NCI-H2081 treated with DMSO at 0.1 percent for 48 hours (cell line): Measurements from ENCODE around the gene FOXA1.
"Not testable (repeated sequence)": the region's sequence is repeated elsewhere in the genome, so short reads cannot be mapped to it uniquely, and the experiment has no call there.

Experiments
- DNase-seq: peaks from one replicate; lab custom pipeline; 2025; lab: John Stamatoyannopoulos, UW

The FOXA1 gene

GRCh38 chr14:37555596-37555995 is 39.5 kb downstream of the FOXA1 start:
- not testable (repeated sequence) for DNase-seq

DNA sequence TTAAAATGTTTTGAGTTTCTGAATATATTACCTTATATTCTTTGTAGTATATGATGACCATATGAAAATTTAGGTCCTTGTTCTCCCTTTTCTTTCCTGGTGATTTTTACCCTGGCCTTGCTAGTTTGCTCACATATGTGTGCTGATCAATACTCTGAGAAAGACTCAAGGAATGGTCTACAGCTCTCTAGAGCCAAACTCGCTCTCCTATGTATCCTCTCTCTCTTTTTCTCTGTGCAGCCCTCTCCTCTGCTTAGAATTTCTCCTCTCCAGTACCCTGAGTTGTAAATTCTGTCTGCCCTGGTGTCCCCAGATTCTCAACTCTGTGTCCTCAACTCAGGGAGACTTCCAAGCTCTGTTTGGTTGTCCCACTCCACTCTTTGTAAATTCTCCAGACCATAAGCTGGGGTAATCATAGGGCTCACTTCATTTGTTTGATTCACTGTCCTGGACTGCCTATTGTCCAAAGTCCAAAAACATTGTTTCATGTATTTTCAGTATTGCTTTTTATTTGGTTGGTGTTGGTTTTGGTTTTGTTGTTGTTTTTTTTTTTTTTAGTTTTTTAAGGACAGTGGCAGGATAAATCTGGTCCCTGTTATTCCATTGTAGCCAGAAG is 41.0 kb downstream of the FOXA1 start:
- DNase-seq = no peak

- DNase-seq = no peak
Measured at GRCh38 chr14:37551119-37551518, 43.9 kb downstream of the FOXA1 start.

- DNase-seq = no peak
Measured at GRCh38 chr14:37550511-37550910, 44.5 kb downstream of the FOXA1 start.

DNA sequence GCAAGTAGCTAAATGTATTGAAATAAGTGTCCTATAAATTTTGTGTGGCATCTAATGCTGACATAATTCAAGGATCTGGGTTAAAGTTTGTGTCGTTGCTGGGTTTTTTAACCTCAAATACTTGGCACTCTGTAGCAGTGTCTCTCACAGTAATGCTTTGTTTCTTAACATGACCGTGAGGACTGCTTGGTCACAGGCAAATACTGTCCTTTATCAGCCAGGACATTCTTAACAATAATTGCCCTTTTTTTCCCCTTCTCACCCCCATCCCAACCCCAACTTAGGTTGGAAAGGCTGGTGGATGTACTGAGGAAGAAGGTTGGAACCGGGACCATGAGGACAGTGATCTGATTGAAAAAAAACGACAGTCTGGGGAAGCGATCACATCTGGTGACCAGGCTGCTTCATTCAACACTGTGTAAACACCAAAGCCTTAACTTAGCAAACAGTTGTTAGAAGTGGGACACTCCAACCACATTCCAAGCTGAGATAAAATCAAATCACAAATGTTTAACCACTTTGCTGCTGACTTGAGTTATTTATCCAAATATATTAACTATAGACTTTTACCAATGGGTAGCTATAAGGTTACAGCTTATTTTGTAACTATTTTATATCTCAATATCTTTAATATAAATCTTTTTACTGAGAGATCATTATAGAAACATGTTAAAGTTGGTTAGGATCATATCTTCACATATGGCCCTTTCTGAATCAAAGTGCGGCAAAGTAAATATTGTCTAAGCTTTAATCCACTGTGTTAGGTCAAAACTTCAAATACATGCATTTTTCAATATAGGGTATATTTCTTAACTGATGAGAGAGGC is 48.2 kb downstream of the FOXA1 start:
- no peak for DNase-seq

DNA sequence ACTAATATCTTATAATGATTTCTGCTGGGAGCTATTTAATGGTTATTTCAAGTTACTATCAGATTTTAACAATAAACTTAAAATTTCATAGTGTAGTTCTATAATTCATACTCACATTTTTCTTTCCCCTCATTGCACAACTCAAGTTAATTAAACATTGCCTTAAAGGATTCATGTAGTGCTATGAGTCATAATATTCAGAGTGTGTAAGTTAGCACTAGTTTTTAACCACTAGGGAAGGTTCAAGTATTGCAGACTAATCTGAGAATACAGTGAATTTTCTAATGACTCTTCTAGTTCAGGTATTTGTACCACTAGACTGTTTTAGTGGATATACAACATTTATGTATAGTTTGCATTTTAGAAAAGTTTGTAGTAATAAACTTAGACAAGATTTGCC is 49.9 kb downstream of the FOXA1 start:
- DNase-seq = no peak

- DNase-seq = peak; percentile 22
Measured at GRCh38 chr14:37544407-37544806, 50.6 kb downstream of the FOXA1 start.

DNA sequence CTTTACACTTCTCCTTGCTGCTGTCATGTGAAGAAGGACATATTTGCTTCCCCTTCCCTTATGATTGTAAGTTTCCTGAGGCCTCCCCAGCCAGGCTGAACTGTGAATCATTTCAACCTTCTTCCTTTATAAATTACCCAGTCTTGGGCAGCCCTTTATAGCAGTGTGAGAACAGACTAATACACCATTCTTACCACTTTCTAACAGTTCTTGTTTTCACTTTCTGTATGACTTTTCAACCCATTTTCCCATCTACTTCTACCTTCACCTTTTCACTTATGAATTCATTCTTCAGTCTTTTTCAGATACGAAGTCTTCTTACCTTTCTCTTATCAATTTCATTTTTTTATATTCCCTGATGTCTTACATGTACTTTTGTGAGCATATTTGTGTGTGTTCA is 55.1 kb downstream of the FOXA1 start:
- DNase-seq = no peak
